DND-41 (cell line): ENCODE results near the gene ADORA2B.

ENCODE experiments used
- ATAC-seq: fragments of 200-7000 bp; cut with Tn5 transposase; 3 replicates; pipeline ENCODE4 v1.9.1; 2021; ENCODE audit warnings: low read depth; ENCODE audit not compliant: insufficient read depth
- DNase-seq: peaks from one replicate; pipeline ENCODE4 v3.0.0-alpha.2; 2020
- H2AFZ ChIP-seq: 2 replicates; pipeline ENCODE4 v1.6.0; 2012; ENCODE audit warnings: low read depth, low read length
- H3K27ac ChIP-seq: 2 replicates; pipeline ENCODE4 v1.5.1; 2012; ENCODE audit warnings: low read length, inconsistent platforms
- H3K27me3 ChIP-seq: fragments of 200-600 bp; sonication (generic); 2 replicates; pipeline ENCODE4 v1.6.0; 2012; ENCODE audit warnings: low read length, mild to moderate bottlenecking, inconsistent platforms; ENCODE audit not compliant: insufficient read depth, poor library complexity
- H3K36me3 ChIP-seq: 2 replicates; pipeline ENCODE4 v1.5.1; 2012; ENCODE audit warnings: low read length, inconsistent platforms; ENCODE audit not compliant: insufficient read depth
- H3K4me1 ChIP-seq: 2 replicates; pipeline ENCODE4 v1.5.1; 2012; ENCODE audit warnings: mild to moderate bottlenecking, low read length; ENCODE audit not compliant: insufficient read depth
- H3K4me2 ChIP-seq: 2 replicates; pipeline ENCODE4 v1.6.0; 2012; ENCODE audit warnings: mild to moderate bottlenecking, moderate library complexity, low read length, inconsistent platforms; ENCODE audit not compliant: insufficient read depth
- H3K4me3 ChIP-seq, 2 experiments: fragments of 200-600 bp in 1 of 2; shearing (Covaris generic) in 1 of 2; 2 replicates each; pipeline ENCODE4 v1.5.1; 2012 to 2016; ENCODE audit warnings: inconsistent platforms in 2 of 2, low read length in 2 of 2, mild to moderate bottlenecking in 2 of 2, low read depth in 1 of 2, moderate library complexity in 1 of 2
- H3K79me2 ChIP-seq: 2 replicates; pipeline ENCODE4 v1.6.0; 2012; ENCODE audit warnings: low read length, inconsistent platforms; ENCODE audit not compliant: insufficient read depth
- H3K9ac ChIP-seq: 2 replicates; pipeline ENCODE4 v1.6.0; 2012; ENCODE audit warnings: low read depth, mild to moderate bottlenecking, inconsistent platforms, low read length, moderate library complexity
- H3K9me3 ChIP-seq: 2 replicates; pipeline ENCODE4 v1.5.1; 2012; ENCODE audit warnings: low read length, moderate library complexity, mild to moderate bottlenecking, inconsistent platforms; ENCODE audit not compliant: insufficient read depth, severe bottlenecking
- H4K20me1 ChIP-seq: 2 replicates; pipeline ENCODE4 v1.6.0; 2012; ENCODE audit warnings: low read length; ENCODE audit not compliant: insufficient read depth
- CTCF ChIP-seq: IDR thresholded peaks from 2 replicates; pipeline ENCODE4 v1.5.1; 2012; ENCODE audit warnings: borderline replicate concordance, low read length, moderate library complexity, mild to moderate bottlenecking; ENCODE audit not compliant: poor library complexity, severe bottlenecking; ENCODE audit errors: extremely low read depth
- EZH2 ChIP-seq: IDR thresholded peaks from 3 replicates; pipeline ENCODE4 v1.6.1; 2012; ENCODE audit warnings: borderline replicate concordance, low read depth, mild to moderate bottlenecking, moderate library complexity, low read length, inconsistent platforms; ENCODE audit not compliant: severe bottlenecking

The ADORA2B gene

GRCh38 chr17:15917021-15917437, 27.9 kb upstream of the ADORA2B start:
- no peaks in the 10 kb centered on the region for H4K20me1 ChIP-seq
- no peak overlapping the region for H3K4me3 ChIP-seq
- no peak for DNase-seq
- H3K9ac ChIP-seq, result no peak overlapping the region
- no peaks in the 10 kb centered on the region for H3K4me1 ChIP-seq
- H2AFZ ChIP-seq, result no peak overlapping the region
- H3K9me3 ChIP-seq, result no peaks in the 10 kb centered on the region
- H3K36me3 ChIP-seq, result no peaks in the 10 kb centered on the region
- H3K27ac ChIP-seq, result no peak overlapping the region
- no peak for ATAC-seq
- no peak overlapping the region for H3K4me2 ChIP-seq
- no peaks in the 10 kb centered on the region for H3K27me3 ChIP-seq
- H3K79me2 ChIP-seq, result no peaks in the 10 kb centered on the region
- TF ChIP-seq EZH2, result no peak
- TF ChIP-seq CTCF, result no peak

GRCh38 chr17:15917438-15918027, 27.4 kb upstream of the ADORA2B start:
- DNase-seq, result no peak

GRCh38 chr17:15918261-15918660, 26.7 kb upstream of the ADORA2B start:
- Histone ChIP-seq H2AFZ (no peak overlapping the region), H3K36me3 (no peaks in the 10 kb centered on the region), H3K4me2 (no peak overlapping the region), H4K20me1 (no peaks in the 10 kb centered on the region), H3K4me3 (no peak overlapping the region), H3K27ac (no peak overlapping the region), H3K4me1 (no peaks in the 10 kb centered on the region), H3K9me3 (no peaks in the 10 kb centered on the region), H3K9ac (no peak overlapping the region), H3K79me2 (no peaks in the 10 kb centered on the region), H3K27me3 (no peaks in the 10 kb centered on the region)
- DNase-seq, result no peak
- TF ChIP-seq CTCF, result no peak
- no peak for TF ChIP-seq EZH2
- ATAC-seq, result no peak

More at GRCh38 chr17:15917438-15918027, 27.4 kb upstream of the ADORA2B start:
- Histone ChIP-seq H3K27ac (no peak overlapping the region), H3K36me3 (no peaks in the 10 kb centered on the region), H4K20me1 (no peaks in the 10 kb centered on the region), H3K4me1 (no peaks in the 10 kb centered on the region), H3K9me3 (no peaks in the 10 kb centered on the region), H2AFZ (no peak overlapping the region), H3K27me3 (no peaks in the 10 kb centered on the region), H3K4me2 (no peak overlapping the region), H3K4me3 (no peak overlapping the region), H3K79me2 (no peaks in the 10 kb centered on the region), H3K9ac (no peak overlapping the region)
- ATAC-seq, result no peak
- TF ChIP-seq CTCF, result no peak
- no peak for TF ChIP-seq EZH2
